Urinary bladder (tissue), 4 donors: ENCODE data around the gene ADK. TPM values are rescaled to one million over a fixed set of nuclear protein-coding genes. Genes with fewer than 3 reads are reported as not detected.

Source experiments
- DNase-seq: peaks from one replicate; pipeline ENCODE4 v3.0.0-alpha.2; 2015; ENCODE audit errors: extremely low spot score
- H3K27ac ChIP-seq: one replicate; pipeline ENCODE4 v1.5.1; 2013; ENCODE audit warnings: low read depth, mild to moderate bottlenecking, moderate library complexity
- H3K36me3 ChIP-seq: one replicate; pipeline ENCODE4 v1.6.1; 2013; ENCODE audit warnings: mild to moderate bottlenecking, moderate library complexity; ENCODE audit not compliant: insufficient read depth
- H3K4me1 ChIP-seq: one replicate; pipeline ENCODE4 v1.6.1; 2013; ENCODE audit warnings: mild to moderate bottlenecking, moderate library complexity; ENCODE audit not compliant: insufficient read depth
- H3K4me3 ChIP-seq: one replicate; pipeline ENCODE4 v1.5.1; 2013; ENCODE audit warnings: low read depth, low read length
- WGBS: extraction: QIAGEN DNeasy Blood & Tissue Kit; methylation state at CpG from one replicate; pipeline ENCODE4 v1.1.7; 2013; 5-methylcytosine and 5-hydroxymethylcytosine counted together
- polyA plus RNA-seq: library from polyadenylated mRNA; stranded (reverse); fragments of 200-250 nt; gene quantifications from one replicate; pipeline ENCODE4 v1.2.3, GENCODE V29; 2013
- total RNA-seq: library from RNA; depleted of rRNA; stranded (reverse); fragments of >200 nt; gene quantifications from one replicate; pipeline ENCODE4 v1.2.3, GENCODE V29; 2014
- donor health status: healthy with polysubstance abuse.
- donor health status: healthy.

The ADK gene
- total and polyA plus RNA-seq, 2 donors: 14.2 to 42.8 TPM

GRCh38 chr10:74246495-74246894, 95.5 kb downstream of the ADK start:
- no peak overlapping the region for H3K4me3 ChIP-seq
- H3K27ac ChIP-seq: no peak overlapping the region
- DNase-seq: no peak
- no peaks in the 10 kb centered on the region for H3K36me3 ChIP-seq
- H3K4me1 ChIP-seq: no peaks in the 10 kb centered on the region

GRCh38 chr10:74249865-74250264, 98.8 kb downstream of the ADK start:
- WGBS: 99% methylated on average over 1 of the region's 1 CpG
- no peak for DNase-seq
- Histone ChIP-seq H3K36me3 (no peaks in the 10 kb centered on the region), H3K4me1 (no peaks in the 10 kb centered on the region), H3K27ac (no peak overlapping the region), H3K4me3 (no peak overlapping the region)

- DNase-seq: no peak
- H3K27ac ChIP-seq: no peak overlapping the region
- no peaks in the 10 kb centered on the region for H3K4me1 ChIP-seq
- H3K4me3 ChIP-seq: no peak overlapping the region
- H3K36me3 ChIP-seq: no peaks in the 10 kb centered on the region
Measured at GRCh38 chr10:74255214-74255613, 104.2 kb downstream of the ADK start.

GRCh38 chr10:74255888-74256357, 104.9 kb downstream of the ADK start:
- Histone ChIP-seq H3K4me3 (no peak overlapping the region), H3K4me1 (no peaks in the 10 kb centered on the region), H3K27ac (no peak overlapping the region), H3K36me3 (no peaks in the 10 kb centered on the region)
- DNase-seq: no peak
- WGBS: 62% methylated on average over 4 of the region's 4 CpGs

GRCh38 chr10:74262856-74263255, 111.8 kb downstream of the ADK start:
- H3K27ac ChIP-seq: no peak overlapping the region
- DNase-seq: no peak
- H3K4me1 ChIP-seq: no peaks in the 10 kb centered on the region
- no peaks in the 10 kb centered on the region for H3K36me3 ChIP-seq
- no peak overlapping the region for H3K4me3 ChIP-seq
- WGBS: 88% methylated on average over 2 of the region's 2 CpGs

- Histone ChIP-seq H3K27ac (no peak overlapping the region), H3K36me3 (no peaks in the 10 kb centered on the region), H3K4me3 (no peak overlapping the region), H3K4me1 (no peaks in the 10 kb centered on the region)
- no peak for DNase-seq
Measured at GRCh38 chr10:74263996-74264395, 113.0 kb downstream of the ADK start.

- WGBS: over 99% methylated on average over 3 of the region's 3 CpGs
- Histone ChIP-seq H3K4me3 (no peak overlapping the region), H3K36me3 (no peaks in the 10 kb centered on the region), H3K27ac (no peak overlapping the region), H3K4me1 (no peaks in the 10 kb centered on the region)
- DNase-seq: no peak
Measured at GRCh38 chr10:74272288-74272687, 121.3 kb downstream of the ADK start.

GRCh38 chr10:74275755-74276290, 124.8 kb downstream of the ADK start:
- no peak for DNase-seq
- H3K4me1 ChIP-seq: no peaks in the 10 kb centered on the region
- H3K4me3 ChIP-seq: no peak overlapping the region
- WGBS: 93% methylated on average over 6 of the region's 6 CpGs
- H3K27ac ChIP-seq: no peak overlapping the region
- no peaks in the 10 kb centered on the region for H3K36me3 ChIP-seq

- Histone ChIP-seq H3K4me1 (no peaks in the 10 kb centered on the region), H3K4me3 (no peak overlapping the region), H3K27ac (no peak overlapping the region), H3K36me3 (no peaks in the 10 kb centered on the region)
- DNase-seq: no peak
Measured at GRCh38 chr10:74276416-74276815, 125.4 kb downstream of the ADK start.

GRCh38 chr10:74282151-74282847, 131.3 kb downstream of the ADK start:
- 86% methylated on average over 4 of the region's 4 CpGs for WGBS
- H3K36me3 ChIP-seq: no peaks in the 10 kb centered on the region
- no peak for DNase-seq
- H3K4me1 ChIP-seq: no peaks in the 10 kb centered on the region
- H3K4me3 ChIP-seq: no peak overlapping the region
- H3K27ac ChIP-seq: no peak overlapping the region

GRCh38 chr10:74282848-74283210, 131.8 kb downstream of the ADK start:
- no peak for DNase-seq
- Histone ChIP-seq H3K27ac (no peak overlapping the region), H3K4me1 (no peaks in the 10 kb centered on the region), H3K4me3 (no peak overlapping the region), H3K36me3 (no peaks in the 10 kb centered on the region)
- WGBS: 94% methylated on average over 2 of the region's 2 CpGs

GRCh38 chr10:74289188-74289587, 138.2 kb downstream of the ADK start:
- no peaks in the 10 kb centered on the region for H3K4me1 ChIP-seq
- H3K36me3 ChIP-seq: no peaks in the 10 kb centered on the region
- WGBS: 77% methylated on average over 3 of the region's 3 CpGs
- no peak overlapping the region for H3K27ac ChIP-seq
- no peak overlapping the region for H3K4me3 ChIP-seq
- no peak for DNase-seq

GRCh38 chr10:74289951-74290350, 138.9 kb downstream of the ADK start:
- no peaks in the 10 kb centered on the region for H3K36me3 ChIP-seq
- peak overlapping the region; percentile 77 for H3K27ac ChIP-seq
- no peaks in the 10 kb centered on the region for H3K4me1 ChIP-seq
- DNase-seq: no peak
- 31% methylated on average over 4 of the region's 4 CpGs for WGBS
- H3K4me3 ChIP-seq: no peak overlapping the region

GRCh38 chr10:74290708-74291107, 139.7 kb downstream of the ADK start:
- WGBS: 49% methylated on average over 1 of the region's 1 CpG
- Histone ChIP-seq H3K4me3 (no peak overlapping the region), H3K27ac (no peak overlapping the region), H3K4me1 (no peaks in the 10 kb centered on the region), H3K36me3 (no peaks in the 10 kb centered on the region)
- no peak for DNase-seq
